ENCODE data around the gene RPL14.
A peak's percentile ranks its signal among the peaks of the same experiment; 100 is the strongest.

RPL14 gene

GRCh38 chr3:40505599-40506462 is 48.7 kb downstream of the RPL14 start, which contains the start of gene ZNF620:
TSS of gene ZNF620 (plus strand) at chr3:40506039. CDS start at chr3:40506353, 314 bp downstream.
- peak; percentile 73 to 90 for DNase-seq
- intact Hi-C loops (cut with DNase I; ENCODE audit: low total_unique reads): no loop called here
- H3K4me3 ChIP-seq: peak within 1 kb of the TSS; percentile 61
- TF ChIP-seq CTCF (IDR thresholded peaks at IDR 0.05): no peak
- H3K27ac ChIP-seq: peak within 1 kb of the TSS; percentile 86 to 88
- peaks cover 0 to 23% (median 12%) of the 10 kb centered on the region in 4 donors for H3K4me1 ChIP-seq
- peaks cover 10 to 25% (median 13%) of the 10 kb centered on the region in 3 donors for H3K36me3 ChIP-seq
- H3K27me3 ChIP-seq: no peaks in the 10 kb centered on the region
- no peaks in the 10 kb centered on the region for H3K9me3 ChIP-seq

GRCh38 chr3:40511031-40511718 is 54.0 kb downstream of the RPL14 start:
- H3K36me3 ChIP-seq: peaks cover 52 to 72% (median 56%) of the 10 kb centered on the region in 3 donors
- no peak overlapping the region for H3K27ac ChIP-seq
- H3K4me3 ChIP-seq: no peak overlapping the region

GRCh38 chr3:40516201-40516600 is 59.1 kb downstream of the RPL14 start:
- H3K27ac ChIP-seq: no peak overlapping the region
- H3K36me3 ChIP-seq: peaks cover 45 to 55% (median 52%) of the 10 kb centered on the region in 3 donors
- intact Hi-C loops (cut with DNase I; ENCODE audit: low total_unique reads): no loop called here
- H3K27me3 ChIP-seq: no peaks in the 10 kb centered on the region
- H3K9me3 ChIP-seq: no peaks in the 10 kb centered on the region
- no peak overlapping the region for H3K4me3 ChIP-seq
- H3K4me1 ChIP-seq: no peaks in the 10 kb centered on the region
- no peak for DNase-seq
- no peak for TF ChIP-seq CTCF (IDR thresholded peaks at IDR 0.05)

More at GRCh38 chr3:40511031-40511718, 54.0 kb downstream of the RPL14 start:
- DNase-seq: no peak
- intact Hi-C loops (cut with DNase I; ENCODE audit: low total_unique reads): no loop called here
- TF ChIP-seq CTCF (IDR thresholded peaks at IDR 0.05): no peak
- H3K4me1 ChIP-seq: peaks cover 0 to 6% (median 0%) of the 10 kb centered on the region in 4 donors
- H3K9me3 ChIP-seq: no peaks in the 10 kb centered on the region
- H3K27me3 ChIP-seq: no peaks in the 10 kb centered on the region

GRCh38 chr3:40518067-40518466 is 60.9 kb downstream of the RPL14 start:
- Histone ChIP-seq H3K4me3 (no peak overlapping the region), H3K36me3 (peaks cover 29 to 37% (median 36%) of the 10 kb centered on the region in 3 donors), H3K4me1 (no peaks in the 10 kb centered on the region), H3K9me3 (no peaks in the 10 kb centered on the region), H3K27me3 (no peaks in the 10 kb centered on the region), H3K27ac (no peak overlapping the region)
- intact Hi-C loops (cut with DNase I; ENCODE audit: low total_unique reads): no loop called here
- no peak for TF ChIP-seq CTCF (IDR thresholded peaks at IDR 0.05)
- DNase-seq: no peak
